Germinal center (tissue), 1 donor: ENCODE data around the gene RHOXF2.

Source experiments
- DNase-seq: peaks from one replicate; pipeline ENCODE4 v3.0.0; 2012; ENCODE audit warnings: mixed read lengths, low spot score

Gene RHOXF2

GRCh38 chrX:120200851-120201250 is 42.4 kb downstream of the RHOXF2 start:
- DNase-seq: no peak

GRCh38 chrX:120205816-120206753 is 47.7 kb downstream of the RHOXF2 start:
- no peak for DNase-seq

- DNase-seq: no peak
Measured at GRCh38 chrX:120207009-120207605, 48.7 kb downstream of the RHOXF2 start.

GRCh38 chrX:120213438-120214265 is 55.2 kb downstream of the RHOXF2 start:
- peak; percentile 36 for DNase-seq
